Cardiac fibroblast (primary cell): ENCODE data around the gene RRM1.

Experiments used
- DNase-seq, 2 donors: peaks; one replicate each; pipeline versions ENCODE4 v3.0.0 to v3.0.0-alpha.2; 2010; ENCODE audit warnings: low read depth in 2 of 2
- H3K4me3 ChIP-seq, 2 donors: replicated peaks in 1 of 2; 1 replicate in 1 of 2; 2 replicates in 1 of 2; pipeline ENCODE4 v1.5.1; 2011; ENCODE audit warnings: low read depth in 2 of 2, low read length in 2 of 2, mild to moderate bottlenecking in 2 of 2, moderate library complexity in 1 of 2
- CTCF ChIP-seq: IDR thresholded peaks from one replicate; pipeline ENCODE4 v1.5.1; 2011; ENCODE audit warnings: low read depth, mild to moderate bottlenecking, low read length, inconsistent platforms

RRM1 gene

GRCh38 chr11:4065601-4066377 is 28.8 kb upstream of the RRM1 start:
- TF ChIP-seq CTCF = no peak
- peak in 1 of 2 donors; percentile 27 for DNase-seq
- H3K4me3 ChIP-seq = no peak overlapping the region

- TF ChIP-seq CTCF = no peak
- H3K4me3 ChIP-seq = no peak overlapping the region
- no peak for DNase-seq
Measured at GRCh38 chr11:4066910-4067309, 27.7 kb upstream of the RRM1 start.

- DNase-seq = peak; percentile 18 to 55
- no peak overlapping the region for H3K4me3 ChIP-seq
- no peak for TF ChIP-seq CTCF
Measured at GRCh38 chr11:4068962-4069361, 25.6 kb upstream of the RRM1 start.

GRCh38 chr11:4071325-4071724 is 23.3 kb upstream of the RRM1 start:
- TF ChIP-seq CTCF = no peak

GRCh38 chr11:4071914-4072313 is 22.7 kb upstream of the RRM1 start:
- no peak overlapping the region for H3K4me3 ChIP-seq
- no peak for TF ChIP-seq CTCF
- no peak for DNase-seq

More at GRCh38 chr11:4071325-4071724, 23.3 kb upstream of the RRM1 start:
- no peak for DNase-seq
- no peak overlapping the region for H3K4me3 ChIP-seq

- no peak overlapping the region for H3K4me3 ChIP-seq
- peak; percentile 82 for TF ChIP-seq CTCF
- peak; percentile 87 to 88 for DNase-seq
Measured at GRCh38 chr11:4072668-4073285, 21.8 kb upstream of the RRM1 start.

GRCh38 chr11:4074266-4074665 is 20.3 kb upstream of the RRM1 start:
- DNase-seq = no peak
- H3K4me3 ChIP-seq = no peak overlapping the region
- no peak for TF ChIP-seq CTCF
